Duodenal mucosa (tissue), 2 donors: ENCODE measurements around the gene NFKBIL1.
"Not testable (repeated sequence)": the region's sequence is repeated elsewhere in the genome, so short reads cannot be mapped to it uniquely, and the experiment has no call there.

Experiments
- H3K27ac ChIP-seq: one replicate; pipeline ENCODE4 v1.7.0; 2013; ENCODE audit warnings: low read depth, low read length
- H3K27me3 ChIP-seq, 2 donors: one replicate each; pipeline ENCODE4 v1.7.0; 2013; ENCODE audit warnings: low read length in 2 of 2, control low read depth in 1 of 2; ENCODE audit not compliant: insufficient read depth in 2 of 2, control insufficient read depth in 1 of 2
- H3K36me3 ChIP-seq, 2 donors: one replicate each; pipeline ENCODE4 v1.7.0; 2013; ENCODE audit warnings: low read length in 2 of 2, control low read depth in 1 of 2; ENCODE audit not compliant: insufficient read depth in 2 of 2, control insufficient read depth in 1 of 2
- H3K4me1 ChIP-seq, 2 donors: one replicate each; pipeline ENCODE4 v1.7.0; 2013; ENCODE audit warnings: low read length in 2 of 2, control low read depth in 1 of 2; ENCODE audit not compliant: insufficient read depth in 2 of 2, control insufficient read depth in 1 of 2
- H3K4me3 ChIP-seq, 2 donors: one replicate each; pipeline ENCODE4 v1.7.0; 2013; ENCODE audit warnings: low read length in 2 of 2, low read depth in 1 of 2
- H3K9ac ChIP-seq, 2 donors: one replicate each; pipeline ENCODE4 v1.7.0; 2013; ENCODE audit warnings: low read length in 2 of 2, low read depth in 1 of 2
- H3K9me3 ChIP-seq, 2 donors: one replicate each; pipeline ENCODE4 v1.7.0; 2013; ENCODE audit warnings: low read length in 2 of 2, control low read depth in 1 of 2; ENCODE audit not compliant: control insufficient read depth in 1 of 2

Gene NFKBIL1

DNA sequence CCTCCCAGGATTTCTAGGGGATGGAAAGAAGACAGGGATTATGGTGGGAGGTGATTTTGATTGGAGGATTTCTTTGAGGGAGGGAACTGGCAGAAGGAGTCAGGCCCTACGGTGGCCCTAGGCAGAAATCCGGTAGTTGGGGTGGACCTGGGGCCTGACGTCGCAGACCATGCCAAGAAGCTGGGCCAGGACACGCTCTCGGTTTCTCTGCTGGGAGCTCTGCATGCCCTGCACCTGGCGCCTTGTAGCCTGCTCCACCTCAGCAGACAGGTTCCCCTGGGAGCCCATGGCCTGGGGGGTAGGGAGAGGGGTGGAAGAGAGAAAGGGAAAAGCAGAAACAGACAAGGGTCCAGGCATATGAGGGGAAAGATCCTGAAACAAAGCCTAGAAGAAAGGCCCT, 2.1 kb upstream of the NFKBIL1 start:
- Histone ChIP-seq H3K27ac (no peak overlapping the region), H3K9ac (no peak overlapping the region), H3K9me3 (no peaks in the 10 kb centered on the region), H3K36me3 (peaks cover 1 to 9% of the 10 kb centered on the region in 2 donors), H3K4me3 (no peak overlapping the region), H3K4me1 (peaks cover 19 to 29% of the 10 kb centered on the region in 2 donors), H3K27me3 (no peaks in the 10 kb centered on the region)

DNA sequence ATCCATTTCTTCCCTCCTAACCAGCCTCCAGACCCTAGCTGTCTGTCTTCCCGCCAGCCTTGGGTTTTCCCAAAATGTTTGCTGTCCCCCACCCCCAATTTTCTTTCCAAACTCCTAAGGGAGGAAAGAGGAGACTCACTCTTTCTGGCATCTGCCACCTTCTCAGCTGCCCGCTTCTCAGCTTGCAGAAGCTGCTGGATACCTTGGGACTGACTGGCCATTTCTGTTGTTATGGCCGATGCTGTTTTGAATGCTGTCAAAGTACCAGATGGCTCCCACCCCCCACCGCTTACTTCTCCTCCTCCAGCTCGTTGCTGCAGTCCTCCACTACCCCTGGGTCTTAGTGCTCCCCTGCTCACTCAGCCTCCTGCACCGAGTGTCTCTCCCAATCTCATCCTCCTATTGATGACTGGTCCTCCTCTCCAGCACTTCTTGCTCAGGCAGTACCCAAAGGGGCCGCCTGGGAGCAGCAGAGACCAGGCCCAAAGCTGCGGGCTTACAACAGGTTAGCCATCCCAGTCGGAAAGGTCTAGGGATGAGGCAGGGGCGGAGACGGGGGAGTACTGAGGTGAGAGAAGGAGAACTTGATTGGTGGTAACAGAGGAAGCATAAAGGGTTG, 960 bp upstream of the NFKBIL1 start, which contains the start of gene ATP6V1G2:
ATP6V1G2 (minus strand) TSS at position 270 of the 619 bp plus-strand sequence; CDS start at position 221, 49 bp downstream.
- Histone ChIP-seq H3K36me3 (peaks cover 0 to 17% of the 10 kb centered on the region in 2 donors), H3K4me1 (peaks cover 16 to 25% of the 10 kb centered on the region in 2 donors), H3K9ac (peak within 1 kb of the TSS; percentile 71 to 74), H3K27me3 (no peaks in the 10 kb centered on the region), H3K4me3 (peak within 1 kb of the TSS; percentile 70 to 82), H3K9me3 (no peaks in the 10 kb centered on the region), H3K27ac (peak within 1 kb of the TSS; percentile 1)

DNA sequence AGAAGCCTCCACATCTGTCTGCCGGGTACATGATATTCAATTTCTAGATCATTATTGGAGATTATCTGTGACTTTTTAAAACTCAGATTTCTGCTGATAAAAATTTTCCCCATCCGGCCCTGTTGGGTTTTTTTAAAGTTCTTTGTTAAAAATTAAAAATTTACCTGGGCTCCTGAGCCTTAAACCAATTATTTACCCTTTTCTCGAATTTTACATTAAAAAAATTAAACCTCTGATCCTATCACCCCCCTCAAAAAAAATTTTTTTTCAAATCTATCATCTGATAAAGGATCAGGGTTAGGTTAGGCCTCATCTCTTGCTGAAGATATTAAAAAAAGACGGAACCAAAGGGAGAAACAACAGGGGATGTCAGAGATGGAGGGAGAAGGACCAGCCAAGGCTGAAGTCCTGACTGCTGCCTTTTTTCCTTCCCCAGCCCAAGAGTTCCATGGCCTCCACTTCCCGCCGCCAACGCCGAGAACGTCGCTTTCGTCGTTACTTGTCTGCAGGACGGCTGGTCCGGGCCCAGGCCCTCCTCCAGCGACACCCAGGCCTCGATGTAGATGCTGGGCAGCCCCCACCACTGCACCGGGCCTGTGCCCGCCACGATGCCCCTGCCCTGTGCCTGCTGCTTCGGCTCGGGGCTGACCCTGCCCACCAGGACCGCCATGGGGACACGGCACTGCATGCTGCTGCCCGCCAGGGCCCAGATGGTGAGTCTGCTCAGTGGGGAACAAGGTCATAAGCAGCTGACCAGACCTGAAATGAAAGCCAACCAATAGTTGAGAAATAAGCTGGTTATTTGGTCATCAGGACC, 527 bp downstream of the NFKBIL1 start:
- peak overlapping the region; percentile 70 to 82 for H3K4me3 ChIP-seq

DNA sequence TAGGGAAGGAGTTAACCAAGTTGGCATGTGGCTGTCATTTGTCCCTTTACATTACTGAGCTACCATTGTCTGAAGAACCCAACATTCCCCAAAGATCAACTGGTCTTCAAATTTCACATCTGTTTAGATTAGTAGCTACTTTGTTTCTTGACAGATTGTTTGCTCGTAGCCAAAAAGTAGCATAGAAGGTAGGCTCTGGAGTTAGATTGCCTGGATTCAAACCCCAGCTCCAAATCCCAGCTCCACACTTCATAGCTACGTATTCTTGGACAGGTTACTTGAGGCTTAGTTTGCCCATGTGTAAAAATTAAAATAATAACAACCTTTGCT, 1.1 kb downstream of the NFKBIL1 start:
- H3K27me3 ChIP-seq = no peaks in the 10 kb centered on the region
- no peaks in the 10 kb centered on the region for H3K9me3 ChIP-seq
- no peak overlapping the region for H3K27ac ChIP-seq
- H3K9ac ChIP-seq = peak overlapping the region; percentile 61 to 71
- H3K4me1 ChIP-seq = peaks cover 12 to 19% of the 10 kb centered on the region in 2 donors
- peaks cover 0 to 20% of the 10 kb centered on the region in 2 donors for H3K36me3 ChIP-seq
- H3K4me3 ChIP-seq = peak overlapping the region; percentile 70 to 82

More for the DNA sequence above, 527 bp downstream of the NFKBIL1 start:
- Histone ChIP-seq H3K27me3 (no peaks in the 10 kb centered on the region), H3K27ac (no peak overlapping the region), H3K4me1 (peaks cover 15 to 24% of the 10 kb centered on the region in 2 donors), H3K9ac (peak overlapping the region; percentile 61 to 71), H3K36me3 (peaks cover 0 to 17% of the 10 kb centered on the region in 2 donors), H3K9me3 (no peaks in the 10 kb centered on the region)

DNA sequence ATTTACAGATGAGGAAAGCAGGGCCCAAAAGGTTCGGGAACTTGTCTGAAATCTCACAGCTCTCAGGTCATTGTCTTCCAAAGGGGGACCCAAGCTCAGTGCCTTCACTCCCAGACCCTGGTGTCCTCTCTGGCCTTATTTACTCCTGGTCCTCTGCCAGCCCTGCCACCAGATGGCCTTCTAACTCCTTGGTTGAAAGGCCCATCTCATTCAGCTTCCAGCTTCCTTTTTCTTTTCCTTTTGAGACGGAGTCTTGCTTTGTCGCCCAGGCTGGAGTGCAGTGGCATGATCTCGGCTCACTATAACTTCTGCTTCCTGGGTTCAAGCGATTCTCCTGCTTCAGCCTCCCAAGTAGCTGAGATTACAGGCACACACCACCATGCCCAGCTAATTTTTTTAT, 4.0 kb downstream of the NFKBIL1 start:
- H3K4me3 ChIP-seq, H3K27me3 ChIP-seq, H3K9me3 ChIP-seq, H3K9ac ChIP-seq, H3K27ac ChIP-seq: not testable (repeated sequence)
- Histone ChIP-seq H3K36me3 (peaks cover 0 to 29% of the 10 kb centered on the region in 2 donors), H3K4me1 (peaks cover 12 to 22% of the 10 kb centered on the region in 2 donors)

DNA sequence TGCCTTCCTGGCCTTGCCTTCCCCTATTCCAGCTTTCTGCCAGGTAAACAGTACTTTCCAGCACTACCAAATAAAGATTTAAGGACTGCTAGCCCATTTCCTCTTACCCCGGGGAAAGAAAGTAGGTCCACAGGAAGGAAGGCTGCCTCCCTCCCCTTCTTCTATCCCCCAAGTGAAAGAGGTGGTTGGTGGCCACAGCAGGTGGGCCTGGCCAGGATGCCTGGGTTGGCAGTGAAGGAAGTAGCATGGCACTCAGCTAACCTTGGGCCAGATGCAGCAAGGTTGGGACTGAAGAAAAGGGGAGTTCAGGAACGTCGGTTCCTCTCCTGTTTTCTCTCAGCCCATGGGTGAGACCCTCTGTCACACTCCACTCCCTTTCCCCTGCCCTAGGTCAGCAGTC, 8.9 kb downstream of the NFKBIL1 start:
- Histone ChIP-seq H3K9ac (no peak overlapping the region), H3K4me1 (peaks cover 25 to 33% of the 10 kb centered on the region in 2 donors), H3K9me3 (no peaks in the 10 kb centered on the region), H3K36me3 (peaks cover 14 to 33% of the 10 kb centered on the region in 2 donors), H3K27me3 (no peaks in the 10 kb centered on the region), H3K4me3 (no peak overlapping the region), H3K27ac (no peak overlapping the region)

DNA sequence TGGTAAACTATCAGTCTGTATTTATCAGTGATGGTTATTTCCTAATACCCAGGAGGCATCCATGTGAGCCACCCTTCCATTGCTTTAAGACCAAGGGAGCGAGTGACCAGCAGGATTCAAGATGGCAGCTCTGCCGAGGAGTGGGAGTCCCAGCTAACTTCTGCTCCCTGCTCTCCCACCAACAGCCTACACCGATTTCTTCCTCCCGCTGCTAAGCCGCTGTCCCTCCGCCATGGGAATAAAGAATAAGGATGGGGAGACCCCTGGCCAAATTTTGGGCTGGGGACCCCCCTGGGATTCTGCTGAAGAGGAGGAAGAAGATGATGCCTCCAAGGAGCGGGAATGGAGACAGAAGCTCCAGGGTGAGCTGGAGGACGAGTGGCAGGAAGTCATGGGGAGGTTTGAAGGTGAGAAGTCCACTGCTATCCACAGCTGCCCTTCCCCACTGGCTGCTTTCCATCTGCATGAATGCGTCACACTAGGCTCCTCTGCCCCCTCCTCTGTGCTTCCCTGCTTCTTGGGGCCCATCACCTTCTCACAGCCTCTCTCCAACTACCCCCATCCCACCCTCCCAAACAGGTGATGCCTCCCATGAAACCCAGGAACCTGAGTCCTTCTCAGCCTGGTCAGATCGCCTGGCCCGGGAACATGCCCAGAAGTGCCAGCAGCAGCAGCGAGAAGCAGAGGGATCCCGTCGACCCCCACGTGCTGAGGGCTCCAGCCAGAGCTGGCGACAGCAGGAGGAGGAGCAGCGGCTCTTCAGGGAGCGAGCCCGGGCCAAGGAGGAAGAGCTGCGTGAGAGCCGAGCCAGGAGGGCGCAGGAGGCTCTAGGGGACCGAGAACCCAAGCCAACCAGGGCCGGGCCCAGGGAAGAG, 10.3 kb downstream of the NFKBIL1 start:
- no peaks in the 10 kb centered on the region for H3K9me3 ChIP-seq
- H3K4me1 ChIP-seq = peaks cover 25 to 33% of the 10 kb centered on the region in 2 donors
- no peak overlapping the region for H3K9ac ChIP-seq
- no peak overlapping the region for H3K4me3 ChIP-seq
- no peaks in the 10 kb centered on the region for H3K27me3 ChIP-seq
- H3K36me3 ChIP-seq = peaks cover 14 to 33% of the 10 kb centered on the region in 2 donors
- H3K27ac ChIP-seq = no peak overlapping the region

DNA sequence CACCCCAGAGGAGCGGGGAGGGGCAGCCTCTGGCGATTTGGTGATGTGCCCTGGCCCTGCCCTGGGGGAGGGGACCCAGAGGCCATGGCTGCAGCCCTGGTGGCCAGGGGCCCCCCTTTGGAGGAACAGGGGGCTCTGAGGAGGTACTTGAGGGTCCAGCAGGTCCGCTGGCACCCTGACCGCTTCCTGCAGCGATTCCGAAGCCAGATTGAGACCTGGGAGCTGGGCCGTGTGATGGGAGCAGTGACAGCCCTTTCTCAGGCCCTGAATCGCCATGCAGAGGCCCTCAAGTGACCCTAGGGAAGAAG, 10.9 kb downstream of the NFKBIL1 start:
- Histone ChIP-seq H3K4me3 (no peak overlapping the region), H3K4me1 (peaks cover 25 to 33% of the 10 kb centered on the region in 2 donors), H3K9ac (peak overlapping the region in 1 of 2 donors; percentile 18), H3K36me3 (peaks cover 14 to 31% of the 10 kb centered on the region in 2 donors), H3K27me3 (no peaks in the 10 kb centered on the region), H3K27ac (no peak overlapping the region), H3K9me3 (no peaks in the 10 kb centered on the region)

DNA sequence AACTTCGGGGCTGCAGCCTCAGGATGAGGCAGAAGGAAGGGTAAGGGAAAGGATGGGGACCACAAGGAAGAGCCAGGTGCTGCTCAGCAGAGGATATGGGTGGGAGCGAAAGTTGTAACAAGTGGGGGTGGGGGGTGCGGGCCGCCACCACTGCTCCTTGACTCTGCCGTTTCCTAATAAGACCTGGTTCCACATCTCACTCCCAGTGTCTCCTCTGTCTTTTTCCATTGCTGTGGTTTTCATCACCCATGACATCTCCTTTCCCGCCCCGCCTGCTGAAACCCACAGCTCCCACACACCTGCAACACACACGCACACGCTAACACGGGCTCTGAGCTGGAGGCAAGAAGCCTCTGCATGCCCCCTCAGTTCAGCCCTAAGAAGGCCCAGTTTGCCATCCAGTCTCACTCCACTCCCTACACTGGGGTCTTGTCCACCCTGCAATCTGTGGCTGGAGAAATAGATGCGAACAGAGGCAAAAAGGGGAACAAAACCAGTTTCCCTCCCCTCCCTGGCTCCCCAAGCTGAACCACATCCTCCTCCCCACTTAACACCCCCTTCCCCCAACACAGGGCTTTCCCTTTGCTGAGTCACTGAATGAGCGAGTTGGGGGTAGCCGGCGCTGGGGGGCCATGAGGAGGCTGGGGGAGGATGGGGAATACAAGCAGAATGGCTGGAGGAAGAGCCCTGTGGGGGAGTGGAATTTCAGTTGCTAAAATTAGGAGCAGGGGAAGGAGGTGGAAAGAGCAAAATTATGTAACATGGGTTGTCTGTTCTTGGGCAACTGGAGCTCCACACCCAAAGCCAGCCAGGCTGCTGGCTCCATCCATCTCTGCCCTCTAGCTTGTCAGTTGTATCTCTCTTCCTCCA, 11.5 kb downstream of the NFKBIL1 start:
- Histone ChIP-seq H3K4me3 (peak overlapping the region in 1 of 2 donors; percentile 23), H3K27ac (peak overlapping the region; percentile 10), H3K9me3 (no peaks in the 10 kb centered on the region), H3K4me1 (peaks cover 25 to 33% of the 10 kb centered on the region in 2 donors), H3K36me3 (peaks cover 14 to 30% of the 10 kb centered on the region in 2 donors), H3K27me3 (no peaks in the 10 kb centered on the region), H3K9ac (peak overlapping the region in 1 of 2 donors; percentile 18)
